Left lung (tissue), 10 donors: Measurements from ENCODE around the gene FAM241A. TPM values are rescaled to one million over a fixed set of nuclear protein-coding genes. Genes with fewer than 3 reads are reported as not detected.
"Not testable (repeated sequence)": the region's sequence is repeated elsewhere in the genome, so short reads cannot be mapped to it uniquely, and the experiment has no call there.

ENCODE experiments used
- ATAC-seq: fragments of 200-7000 bp; cut with Tn5 transposase; one replicate; pipeline ENCODE4 v1.9.1; 2020; ENCODE audit warnings: moderate library complexity
- DNase-seq, 4 donors: peaks; one replicate each; pipeline ENCODE4 v3.0.0-alpha.2; 2013 to 2020
- H3K27ac ChIP-seq, 2 donors: fragments of 200-600 bp; sonication (generic) in 1 of 2; one replicate each; pipeline versions ENCODE4 v1.5.0 to v1.8.0; 2020 to 2021
- H3K27me3 ChIP-seq, 2 donors: fragments of 200-600 bp; sonication (generic) in 1 of 2; one replicate each; pipeline versions ENCODE4 v1.5.0 to v1.8.0; 2020 to 2021
- H3K36me3 ChIP-seq, 2 donors: fragments of 200-600 bp; sonication (generic) in 1 of 2; one replicate each; pipeline versions ENCODE4 v1.5.0 to v1.8.0; 2020 to 2021
- H3K4me1 ChIP-seq, 2 donors: fragments of 200-600 bp; one replicate each; pipeline ENCODE4 v1.8.0; 2021
- H3K4me3 ChIP-seq, 2 donors: fragments of 200-600 bp; sonication (generic) in 1 of 2; one replicate each; pipeline versions ENCODE4 v1.5.0 to v1.8.0; 2020 to 2021; ENCODE audit warnings: mild to moderate bottlenecking in 1 of 2
- H3K9me3 ChIP-seq, 2 donors: fragments of 200-600 bp; sonication (generic) in 1 of 2; one replicate each; pipeline versions ENCODE4 v1.5.0 to v1.8.0; 2020 to 2021
- CTCF ChIP-seq, 2 donors: fragments of 200-600 bp; sonication (generic) in 1 of 2; IDR thresholded peaks; one replicate each; pipeline versions ENCODE4 v1.5.0 to v1.8.0; 2021; ENCODE audit warnings: antibody characterized with exemption in 2 of 2
- intact Hi-C, 2 donors: fragments of 100-400 bp; cut with DNase I; formaldehyde crosslinking; loops; one replicate each; pipeline versions ENCODE4 v1.11.2 to v1.14.2; 2022
- polyA plus RNA-seq, 6 donors: library from polyadenylated mRNA; unstranded; fragments of 120-200 nt; gene quantifications; one replicate each; pipeline ENCODE4 v1.2.1, GENCODE V29; 2013; ENCODE audit not compliant: insufficient read length in 6 of 6
- total RNA-seq, 2 donors: library from RNA; stranded (reverse); fragmentation: NEBNext Ultra II Directional; extraction: Animal tissue kit (Norgen Biotek cat#: 25700); gene quantifications; one replicate each; pipeline ENCODE4 v1.2.1, GENCODE V29; 2021
- donor health status: DM: no; HTN: yes; CAD: no.
- donor health status: DM: no; HTN: no; CAD: no.

Gene FAM241A
- total and polyA plus RNA-seq, 8 donors: 2.6 to 5.0 (median 3.0) TPM

GRCh38 chr4:112156553-112156952 is 11.3 kb downstream of the FAM241A start:
- no peak overlapping the region for H3K4me3 ChIP-seq
- peaks cover 0 to 24% of the 10 kb centered on the region in 2 donors for H3K4me1 ChIP-seq
- no peak overlapping the region for H3K27ac ChIP-seq
- H3K9me3 ChIP-seq: no peaks in the 10 kb centered on the region
- H3K36me3 ChIP-seq: no peaks in the 10 kb centered on the region
- DNase-seq (no peak), ATAC-seq (no peak)
- no peaks in the 10 kb centered on the region for H3K27me3 ChIP-seq
- no peak for TF ChIP-seq CTCF (IDR thresholded peaks at IDR 0.05)
- intact Hi-C loops: no loop called here

GRCh38 chr4:112163706-112164105 is 18.5 kb downstream of the FAM241A start:
- ATAC-seq, H3K4me1 ChIP-seq, H3K9me3 ChIP-seq, H3K27ac ChIP-seq, intact Hi-C loops, H3K36me3 ChIP-seq, H3K27me3 ChIP-seq, H3K4me3 ChIP-seq, DNase-seq: not testable (repeated sequence)

- no peak overlapping the region for H3K4me3 ChIP-seq
- DNase-seq: no peak
- intact Hi-C loops: no loop called here
- no peak for ATAC-seq
- H3K9me3 ChIP-seq: peaks cover 0 to 1% of the 10 kb centered on the region in 2 donors
- H3K36me3 ChIP-seq: no peaks in the 10 kb centered on the region
- no peaks in the 10 kb centered on the region for H3K27me3 ChIP-seq
- H3K27ac ChIP-seq: no peak overlapping the region
- no peak for TF ChIP-seq CTCF (IDR thresholded peaks at IDR 0.05)
- H3K4me1 ChIP-seq: no peaks in the 10 kb centered on the region
These were observed 22.5 kb downstream of the FAM241A start for GRCh38 chr4:112167794-112168193.

- intact Hi-C loops: no loop called here
- no peak for ATAC-seq
- Histone ChIP-seq H3K27me3 (no peaks in the 10 kb centered on the region), H3K27ac (no peak overlapping the region), H3K4me1 (no peaks in the 10 kb centered on the region), H3K4me3 (no peak overlapping the region), H3K36me3 (no peaks in the 10 kb centered on the region), H3K9me3 (peaks cover 0 to 1% of the 10 kb centered on the region in 2 donors)
- TF ChIP-seq CTCF (IDR thresholded peaks at IDR 0.05): no peak
- no peak for DNase-seq
These were observed 23.7 kb downstream of the FAM241A start for GRCh38 chr4:112168719-112169500.

GRCh38 chr4:112170451-112170993 is 25.3 kb downstream of the FAM241A start:
- no peak for DNase-seq
- no peak for TF ChIP-seq CTCF (IDR thresholded peaks at IDR 0.05)
- Histone ChIP-seq H3K27me3 (no peaks in the 10 kb centered on the region), H3K9me3 (no peaks in the 10 kb centered on the region), H3K4me3 (no peak overlapping the region), H3K36me3 (no peaks in the 10 kb centered on the region), H3K27ac (peak overlapping the region in 1 of 2 donors; percentile 33), H3K4me1 (no peaks in the 10 kb centered on the region)
- intact Hi-C loops: no loop called here
- peak; percentile 42 for ATAC-seq

GRCh38 chr4:112171051-112171763 is 26.0 kb downstream of the FAM241A start:
- ATAC-seq, H3K4me3 ChIP-seq, H3K36me3 ChIP-seq, H3K4me1 ChIP-seq, H3K27ac ChIP-seq, DNase-seq, H3K27me3 ChIP-seq, H3K9me3 ChIP-seq, intact Hi-C loops: not testable (repeated sequence)
